Prostate gland (tissue), 2 donors: ENCODE results near the gene DNAJC6. TPM values are rescaled to one million over a fixed set of nuclear protein-coding genes. Genes with fewer than 3 reads are reported as not detected.

Experiments
- DNase-seq: peaks from one replicate; pipeline ENCODE4 v3.0.0-alpha.2; 2019; ENCODE audit warnings: low spot score
- H3K27ac ChIP-seq, 2 donors: fragments of 200-600 bp; sonication (generic); 2 replicates each; pipeline ENCODE4 v1.5.1; 2017 to 2019
- H3K27me3 ChIP-seq: fragments of 200-600 bp; sonication (generic); replicated peaks from 2 replicates; pipeline ENCODE4 v1.5.1; 2019; ENCODE audit not compliant: insufficient read depth
- H3K36me3 ChIP-seq, 2 donors: fragments of 200-600 bp; sonication (generic); 1 replicate in 1 of 2; 2 replicates in 1 of 2; pipeline versions ENCODE4 v1.5.1 to v1.8.1; 2017 to 2019
- H3K4me1 ChIP-seq: fragments of 200-600 bp; sonication (generic); replicated peaks from 2 replicates; pipeline ENCODE4 v1.5.1; 2019
- H3K4me3 ChIP-seq, 2 donors: fragments of 200-600 bp; sonication (generic); 2 replicates each; pipeline ENCODE4 v1.5.1; 2017 to 2019
- H3K9me3 ChIP-seq: fragments of 200-600 bp; sonication (generic); 2 replicates; pipeline ENCODE4 v1.5.1; 2017
- POLR2A ChIP-seq: fragments of 450-650 bp; IDR thresholded peaks from one replicate; pipeline ENCODE4 v1.6.1; 2016; ENCODE audit warnings: antibody characterized with exemption, mild to moderate bottlenecking
- POLR2AphosphoS5 ChIP-seq: sonication (generic); formaldehyde crosslinking; IDR thresholded peaks from one replicate; pipeline ENCODE4 v1.6.1; 2017; ENCODE audit warnings: antibody characterized with exemption
- WGBS: methylation state at CpG from one replicate; pipeline ENCODE4 v1.1.5; 2018; 5-methylcytosine and 5-hydroxymethylcytosine counted together
- intact Hi-C: fragments of 100-400 bp; cut with DNase I; formaldehyde crosslinking; loops from one replicate; pipeline ENCODE4 v1.14.2; 2022
- total RNA-seq, 2 donors: library from RNA; depleted of rRNA; stranded (reverse); fragments of >200 nt; gene quantifications; one replicate each; pipeline ENCODE4 v1.1.0, GENCODE V29; 2016
- TF ChIP-seq, protein P1 (sequence below), 4 experiments: fragments of 200-600 bp in 2 of 4; fragments of 450-650 bp in 2 of 4; sonication (generic) in 2 of 4; IDR thresholded peaks; 1 replicate in 3 of 4; 2 replicates in 1 of 4; pipeline ENCODE4 v1.5.1; 2016 to 2019; ENCODE audit warnings: antibody characterized with exemption in 4 of 4, mild to moderate bottlenecking in 2 of 4, moderate library complexity in 2 of 4

Gene DNAJC6
- total RNA-seq, 2 donors from 2014 or later: 1.4 to 3.5 TPM

GRCh38 chr1:65267271-65267670 is 42.1 kb upstream of the DNAJC6 start:
- H3K27ac ChIP-seq: no peak overlapping the region
- H3K27me3 ChIP-seq: no peaks in the 10 kb centered on the region
- WGBS: 91% methylated on average over 4 of the region's 4 CpGs
- no peaks in the 10 kb centered on the region for H3K36me3 ChIP-seq
- H3K9me3 ChIP-seq: no peaks in the 10 kb centered on the region
- H3K4me3 ChIP-seq: no peak overlapping the region
- intact Hi-C loops: no loop called here
- no peak for DNase-seq
- H3K4me1 ChIP-seq: no peaks in the 10 kb centered on the region
- TF ChIP-seq, protein P1, sequence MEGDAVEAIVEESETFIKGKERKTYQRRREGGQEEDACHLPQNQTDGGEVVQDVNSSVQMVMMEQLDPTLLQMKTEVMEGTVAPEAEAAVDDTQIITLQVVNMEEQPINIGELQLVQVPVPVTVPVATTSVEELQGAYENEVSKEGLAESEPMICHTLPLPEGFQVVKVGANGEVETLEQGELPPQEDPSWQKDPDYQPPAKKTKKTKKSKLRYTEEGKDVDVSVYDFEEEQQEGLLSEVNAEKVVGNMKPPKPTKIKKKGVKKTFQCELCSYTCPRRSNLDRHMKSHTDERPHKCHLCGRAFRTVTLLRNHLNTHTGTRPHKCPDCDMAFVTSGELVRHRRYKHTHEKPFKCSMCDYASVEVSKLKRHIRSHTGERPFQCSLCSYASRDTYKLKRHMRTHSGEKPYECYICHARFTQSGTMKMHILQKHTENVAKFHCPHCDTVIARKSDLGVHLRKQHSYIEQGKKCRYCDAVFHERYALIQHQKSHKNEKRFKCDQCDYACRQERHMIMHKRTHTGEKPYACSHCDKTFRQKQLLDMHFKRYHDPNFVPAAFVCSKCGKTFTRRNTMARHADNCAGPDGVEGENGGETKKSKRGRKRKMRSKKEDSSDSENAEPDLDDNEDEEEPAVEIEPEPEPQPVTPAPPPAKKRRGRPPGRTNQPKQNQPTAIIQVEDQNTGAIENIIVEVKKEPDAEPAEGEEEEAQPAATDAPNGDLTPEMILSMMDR (IDR thresholded peaks at IDR 0.05): no peak
- TF ChIP-seq POLR2AphosphoS5 (no peak), POLR2A (no peak)

DNA sequence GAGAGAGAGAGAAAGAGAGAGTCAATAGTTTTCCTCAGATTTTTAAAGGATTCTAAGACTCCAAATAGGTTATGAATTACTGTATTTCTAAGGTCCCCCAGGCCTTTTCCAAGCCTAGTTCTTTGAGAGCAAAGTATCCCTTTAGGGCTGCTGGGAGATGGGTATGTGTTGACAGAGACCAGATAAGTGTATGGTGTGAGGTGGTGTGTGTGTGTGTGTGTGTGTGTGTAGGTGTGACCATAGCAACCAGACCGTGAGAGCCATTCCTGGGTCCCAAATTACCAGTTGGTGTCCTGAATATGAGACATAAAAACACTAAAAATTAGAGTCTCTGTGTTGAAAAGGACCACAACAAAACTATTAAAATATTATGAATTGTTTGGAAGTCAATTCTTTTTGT is 41.7 kb upstream of the DNAJC6 start:
- Histone ChIP-seq H3K4me3 (no peak overlapping the region), H3K27ac (no peak overlapping the region), H3K27me3 (no peaks in the 10 kb centered on the region), H3K4me1 (no peaks in the 10 kb centered on the region), H3K36me3 (no peaks in the 10 kb centered on the region), H3K9me3 (no peaks in the 10 kb centered on the region)
- 70% methylated on average over 1 of the region's 1 CpG for WGBS
- no peak for DNase-seq
- TF ChIP-seq POLR2A: no peak
- TF ChIP-seq, protein P1 (IDR thresholded peaks at IDR 0.05): no peak
- intact Hi-C loops: no loop called here

DNA sequence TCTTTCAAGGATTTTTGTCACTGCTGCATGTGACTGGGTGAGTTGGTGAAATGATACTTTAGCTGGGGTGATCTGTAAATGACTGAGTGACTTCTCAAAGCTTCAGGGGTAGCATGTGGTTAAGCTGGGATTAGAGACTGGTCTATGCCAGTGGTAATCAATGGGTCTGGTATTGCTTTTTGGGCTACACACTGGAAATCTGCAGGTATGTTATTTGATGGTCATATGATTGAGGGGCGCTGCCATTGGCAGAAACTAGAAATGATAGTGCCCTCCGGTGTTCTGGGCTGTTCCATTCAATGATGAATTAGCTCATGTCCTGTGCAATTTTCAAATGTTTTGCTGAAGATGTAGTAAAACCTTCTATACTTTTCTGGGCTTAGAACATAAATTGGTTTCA is 39.7 kb upstream of the DNAJC6 start:
- Histone ChIP-seq H3K4me3 (no peak overlapping the region), H3K27me3 (no peaks in the 10 kb centered on the region), H3K4me1 (no peaks in the 10 kb centered on the region), H3K36me3 (no peaks in the 10 kb centered on the region), H3K27ac (no peak overlapping the region), H3K9me3 (no peaks in the 10 kb centered on the region)
- WGBS: 87% methylated on average over 2 of the region's 2 CpGs
- TF ChIP-seq, protein P1 (IDR thresholded peaks at IDR 0.05): no peak
- no peak for TF ChIP-seq POLR2AphosphoS5
- no peak for TF ChIP-seq POLR2A
- intact Hi-C loops: no loop called here
- no peak for DNase-seq

- no peak for TF ChIP-seq POLR2A
- TF ChIP-seq, protein P1 (IDR thresholded peaks at IDR 0.05): no peak
- no peak for TF ChIP-seq POLR2AphosphoS5
- WGBS: 65% methylated on average over 1 of the region's 1 CpG
- H3K9me3 ChIP-seq: no peaks in the 10 kb centered on the region
- no peaks in the 10 kb centered on the region for H3K4me1 ChIP-seq
- H3K36me3 ChIP-seq: no peaks in the 10 kb centered on the region
- no peak for DNase-seq
- no peak overlapping the region for H3K27ac ChIP-seq
- H3K27me3 ChIP-seq: no peaks in the 10 kb centered on the region
- intact Hi-C loops: no loop called here
- no peak overlapping the region for H3K4me3 ChIP-seq
Observed at GRCh38 chr1:65276197-65276939, 33.0 kb upstream of the DNAJC6 start.
